Posterior cingulate gyrus (tissue), 11 donors: ENCODE results near the gene SHANK1.

Experiments used
- DNase-seq, 10 donors: peaks; one replicate each; pipeline versions ENCODE4 v3.0.0 to v3.0.0-alpha.2; 2020 to 2021; ENCODE audit warnings: mixed read lengths in 3 of 10
- intact Hi-C: fragments of 100-400 bp; cut with DNase I; formaldehyde crosslinking; loops from one replicate; pipeline ENCODE4 v1.15.1; 2023

The SHANK1 gene

DNA sequence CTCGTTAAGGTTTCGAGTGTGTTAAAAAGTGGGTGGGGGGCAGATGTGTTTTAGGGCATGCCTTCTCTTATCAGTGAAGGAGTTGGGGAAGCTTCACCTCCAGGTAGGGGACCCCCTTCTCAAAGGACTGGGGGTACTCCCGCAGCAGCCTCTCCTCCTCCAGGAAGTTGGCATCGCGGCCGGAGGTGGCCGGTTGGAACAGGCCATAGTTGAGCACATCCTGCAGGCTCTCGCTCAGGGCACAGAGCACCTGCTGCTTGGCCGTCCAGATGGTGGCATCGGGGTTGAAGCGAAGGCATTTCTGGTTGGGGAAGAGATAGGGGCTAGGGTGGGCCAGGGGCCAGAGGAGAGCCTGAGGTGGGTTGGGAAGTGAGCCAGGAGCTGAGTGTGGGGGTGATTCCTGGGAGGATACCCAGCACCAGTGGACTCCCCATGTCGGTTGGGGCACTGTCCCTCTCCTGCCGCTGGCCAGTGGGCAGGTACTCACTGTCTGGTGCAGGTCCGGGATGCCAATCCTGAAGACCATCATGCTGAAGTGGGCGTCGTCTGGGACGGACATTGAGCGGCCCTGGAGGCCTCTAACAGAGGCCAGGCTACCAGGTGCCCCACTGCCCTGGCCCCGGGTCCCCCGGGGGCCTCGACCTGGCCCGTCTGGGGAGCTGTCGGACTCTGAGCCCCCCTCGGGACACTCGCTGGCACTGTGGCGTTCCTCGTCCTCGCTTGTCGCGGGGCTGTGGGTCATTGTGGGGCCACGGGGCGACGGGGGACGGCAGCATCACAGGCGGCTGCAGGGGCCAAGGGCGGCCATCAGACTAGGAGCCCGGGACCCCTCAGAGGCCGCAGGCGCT is 3.2 kb downstream of the SHANK1 start:
- peak in 2 of 10 donors; percentile 26 to 74 for DNase-seq
- intact Hi-C loops: no loop called here

DNA sequence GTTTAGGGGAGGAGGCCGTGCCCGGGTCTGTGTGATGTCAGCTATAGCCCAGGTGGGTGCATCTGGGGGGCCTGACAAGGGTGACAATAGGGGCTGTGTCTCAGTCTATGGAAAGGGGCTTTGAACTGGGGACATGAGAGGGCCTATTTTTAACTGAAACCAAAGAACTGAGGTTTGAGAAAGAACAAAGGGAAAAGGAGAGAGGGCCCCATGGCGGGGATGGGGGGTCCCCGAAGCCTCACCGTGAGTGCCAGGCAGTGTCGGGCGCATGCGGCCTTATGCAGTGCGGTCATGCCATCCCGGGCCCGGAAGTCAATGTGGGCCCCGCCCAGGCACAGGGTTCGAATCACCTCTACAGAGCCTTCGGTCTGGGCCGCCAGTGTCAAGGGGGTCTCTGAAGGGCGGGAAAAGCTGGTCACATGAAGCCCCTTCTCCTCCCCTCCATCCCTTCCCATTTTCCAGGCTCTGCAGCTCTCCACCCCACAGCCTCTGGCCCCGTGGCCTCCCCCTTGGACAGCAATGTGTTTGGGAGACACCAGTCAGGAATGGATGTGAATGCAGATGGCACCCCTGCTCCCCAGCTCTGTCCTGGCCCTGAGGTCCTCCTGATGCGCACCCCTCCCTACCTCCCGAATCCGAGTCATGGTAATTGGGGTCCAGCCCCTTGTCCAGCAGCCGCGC is 5.9 kb downstream of the SHANK1 start:
- intact Hi-C loops: no loop called here

DNA sequence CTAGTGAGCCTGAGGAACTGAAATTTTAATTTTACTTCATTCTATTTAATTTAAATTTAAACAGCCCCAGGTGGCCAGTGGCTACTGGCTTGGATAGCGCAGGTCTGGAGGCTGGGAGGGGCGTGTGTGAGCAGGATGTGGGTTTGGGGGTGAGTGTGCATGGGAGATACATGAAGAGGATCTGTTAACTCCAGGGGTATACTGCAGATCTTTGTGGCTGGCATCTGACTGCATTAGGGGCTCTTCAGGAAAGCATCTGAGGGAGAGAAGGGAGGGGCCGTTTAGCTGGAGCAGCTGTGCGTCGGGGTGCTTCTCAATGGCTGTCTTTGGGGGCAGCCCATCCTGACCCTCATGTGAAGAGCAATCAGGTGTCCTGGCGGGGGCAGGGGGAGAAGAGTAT is 6.8 kb downstream of the SHANK1 start:
- intact Hi-C loops: no loop called here
- peak in 1 of 10 donors; percentile 18 for DNase-seq

More for the DNA sequence above, 5.9 kb downstream of the SHANK1 start:
- peak in 1 of 10 donors; percentile 67 for DNase-seq

DNA sequence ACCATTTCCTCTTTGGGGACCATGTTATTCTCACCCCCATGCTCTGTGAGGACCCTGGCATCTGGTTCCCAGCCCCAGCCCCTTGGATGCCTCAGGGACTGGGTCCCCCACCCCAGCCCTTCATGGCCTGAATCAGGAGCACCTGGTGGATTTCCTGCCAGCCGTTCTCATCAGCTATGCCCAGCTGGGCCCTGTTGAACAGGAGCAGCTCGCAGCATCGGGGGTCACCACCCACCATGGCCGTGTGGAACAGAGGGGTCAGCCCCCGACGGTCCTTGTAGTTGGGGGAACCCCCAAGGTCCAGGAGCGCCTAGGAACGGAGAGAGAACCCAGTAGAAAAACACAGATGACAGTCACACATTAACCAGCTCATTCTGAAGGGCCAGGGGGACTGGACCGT is 7.8 kb downstream of the SHANK1 start:
- intact Hi-C loops: no loop called here
- peak in 3 of 10 donors; percentile 19 to 72 (median 61) for DNase-seq

DNA sequence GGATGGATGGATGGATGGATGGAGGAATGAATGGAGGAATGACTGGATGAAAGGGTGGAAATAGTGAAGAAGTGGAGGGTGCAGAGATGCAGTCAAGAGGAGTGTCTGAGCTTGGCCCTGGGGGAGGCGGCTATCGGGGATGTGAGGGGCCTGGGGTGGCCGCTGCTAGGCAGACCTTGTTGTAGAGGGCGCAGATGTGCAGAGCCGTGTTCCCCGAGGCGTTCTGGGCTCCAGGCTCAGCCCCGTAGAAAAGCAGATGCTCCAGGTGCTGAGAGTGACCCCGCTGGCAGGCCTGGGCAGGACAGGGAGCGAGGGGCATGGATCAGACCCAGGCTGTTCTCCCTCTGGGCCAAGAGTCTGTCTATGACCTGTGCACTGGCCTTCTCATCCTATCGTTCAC is 8.4 kb downstream of the SHANK1 start:
- intact Hi-C loops: no loop called here
- peak in 3 of 10 donors; percentile 43 to 72 (median 64) for DNase-seq

DNA sequence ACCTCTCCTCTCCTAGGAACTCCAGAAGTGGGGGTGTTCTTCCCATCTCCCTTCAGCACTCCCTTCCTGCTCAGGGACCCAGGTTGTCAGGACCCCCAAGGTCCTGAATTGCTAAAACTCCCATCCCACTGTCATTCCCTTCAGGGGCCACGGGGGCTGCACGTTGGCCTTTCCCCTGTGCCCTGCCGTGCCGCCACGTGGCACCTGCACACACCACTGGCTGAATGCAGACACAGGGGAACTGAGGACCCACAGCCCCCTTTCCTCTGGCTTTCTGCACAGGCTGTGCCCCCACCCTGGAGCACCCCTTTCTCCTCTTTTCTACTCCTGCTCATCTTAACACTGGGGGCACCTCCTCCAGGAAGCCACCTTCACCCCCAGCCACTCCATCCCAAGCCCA is 9.0 kb downstream of the SHANK1 start:
- intact Hi-C loops: no loop called here
- DNase-seq: peak in 3 of 10 donors; percentile 29 to 58 (median 45)

DNA sequence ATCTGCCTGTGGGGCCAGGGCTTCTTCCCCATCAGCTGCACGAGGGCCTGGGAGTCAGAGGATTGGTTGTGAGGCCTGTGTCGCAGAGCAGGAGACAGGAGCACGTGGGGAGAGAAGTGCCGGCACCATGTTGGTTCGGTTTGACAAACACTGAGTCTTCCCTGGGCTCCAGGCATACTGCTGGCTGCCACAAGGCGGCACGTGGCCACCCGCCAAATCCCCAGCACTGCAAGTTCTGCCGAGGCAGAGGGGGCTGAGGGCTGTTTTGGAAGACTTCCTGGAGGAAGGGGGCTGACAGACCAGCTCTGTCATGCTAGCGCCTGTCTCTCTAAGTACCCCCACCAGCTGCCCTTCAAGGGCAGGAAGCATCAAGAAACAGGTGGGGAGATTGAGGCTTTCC is 9.5 kb downstream of the SHANK1 start:
- peak in 5 of 10 donors; percentile 58 to 92 (median 90) for DNase-seq
- intact Hi-C loops: no loop called here

DNA sequence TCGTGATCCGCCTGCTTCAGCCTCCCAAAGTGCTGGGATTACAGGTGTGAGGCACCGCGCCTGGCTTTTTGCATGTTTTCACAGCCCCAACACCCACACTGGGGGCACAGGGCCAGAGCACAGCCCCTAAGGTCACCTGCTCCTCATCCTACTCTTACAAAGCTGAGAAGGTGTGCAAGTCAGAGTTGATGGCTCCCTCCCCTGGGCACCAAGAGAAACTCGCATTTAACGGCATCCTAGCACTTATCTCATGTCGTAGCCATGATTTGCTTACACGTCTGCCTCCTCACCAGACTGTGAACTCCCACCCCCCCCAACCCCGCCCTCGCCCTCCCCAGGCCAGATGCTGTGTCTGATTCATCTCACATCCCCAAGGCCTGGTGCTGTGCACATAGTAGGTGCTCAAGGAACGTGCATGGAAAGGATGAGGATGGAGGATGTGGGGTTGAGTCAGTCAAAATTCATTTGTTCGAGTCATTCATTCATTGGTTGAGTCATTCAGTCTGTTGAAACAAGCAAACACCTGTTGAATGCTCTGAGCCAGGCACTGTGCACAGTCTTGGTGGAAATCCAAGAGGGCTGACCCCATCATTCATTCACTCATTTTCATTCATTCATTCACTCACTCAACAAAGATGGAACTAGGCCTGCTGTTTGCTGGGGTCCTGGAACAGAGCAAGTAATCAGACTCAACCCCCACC is 11.3 kb downstream of the SHANK1 start:
- intact Hi-C loops: loop anchor here (5.0 kb wide), 1 partner anchor 74 kb away; no protein-coding TSS in a partner anchor

DNA sequence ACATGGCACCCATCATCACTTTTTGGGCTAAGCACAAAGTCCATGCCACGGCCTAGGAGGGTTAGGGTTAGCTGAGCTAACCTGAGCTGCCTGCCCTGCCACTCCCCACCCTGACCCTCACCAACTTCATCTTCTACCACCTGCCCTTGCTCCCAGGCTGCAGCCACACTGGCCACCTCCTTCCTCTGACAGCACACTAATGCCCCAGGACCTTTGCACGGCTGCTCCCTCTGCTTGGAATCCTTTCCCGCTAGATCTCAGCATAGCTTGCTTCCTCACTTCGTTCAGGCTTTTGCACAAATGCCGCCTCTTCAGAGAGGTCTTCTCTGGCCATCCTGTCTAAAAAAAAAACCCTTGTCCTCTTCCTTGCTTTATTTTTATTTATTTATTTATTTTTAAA is 13.2 kb downstream of the SHANK1 start:
- no peak for DNase-seq
- intact Hi-C loops: loop anchor here (5.0 kb wide), 1 partner anchor 76 kb away; no protein-coding TSS in a partner anchor

More for the DNA sequence above, 11.3 kb downstream of the SHANK1 start:
- DNase-seq: peak in 1 of 10 donors; percentile 65

DNA sequence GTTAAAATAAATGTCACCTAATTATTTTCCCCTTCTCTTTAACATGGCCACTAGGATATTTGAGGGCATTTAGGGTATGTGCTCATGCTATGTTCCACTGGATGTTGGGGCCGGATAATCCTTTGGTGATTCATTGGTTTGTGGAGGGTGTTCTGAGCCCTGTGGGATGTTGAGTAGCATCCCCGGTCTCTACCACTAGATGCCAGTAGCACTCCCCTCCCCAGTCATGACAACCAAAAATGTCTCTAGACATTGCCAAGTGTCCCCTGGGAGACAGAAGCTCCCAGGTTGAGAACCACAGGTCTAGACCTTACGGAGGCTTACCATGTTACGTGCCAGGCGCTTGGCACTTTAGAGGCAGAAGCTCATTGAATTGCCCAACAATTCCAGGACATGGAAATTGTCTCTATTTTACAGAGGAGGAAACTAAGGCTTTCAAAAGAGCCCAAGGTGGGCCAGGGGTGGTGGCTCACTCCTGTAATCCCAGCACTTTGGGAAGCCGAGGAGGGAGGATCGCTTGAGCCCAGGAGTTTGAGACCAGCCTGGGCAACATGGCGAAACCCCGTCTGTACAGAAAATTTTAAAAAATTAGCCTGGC is 14.1 kb downstream of the SHANK1 start:
- DNase-seq: peak in 1 of 10 donors; percentile 88

DNA sequence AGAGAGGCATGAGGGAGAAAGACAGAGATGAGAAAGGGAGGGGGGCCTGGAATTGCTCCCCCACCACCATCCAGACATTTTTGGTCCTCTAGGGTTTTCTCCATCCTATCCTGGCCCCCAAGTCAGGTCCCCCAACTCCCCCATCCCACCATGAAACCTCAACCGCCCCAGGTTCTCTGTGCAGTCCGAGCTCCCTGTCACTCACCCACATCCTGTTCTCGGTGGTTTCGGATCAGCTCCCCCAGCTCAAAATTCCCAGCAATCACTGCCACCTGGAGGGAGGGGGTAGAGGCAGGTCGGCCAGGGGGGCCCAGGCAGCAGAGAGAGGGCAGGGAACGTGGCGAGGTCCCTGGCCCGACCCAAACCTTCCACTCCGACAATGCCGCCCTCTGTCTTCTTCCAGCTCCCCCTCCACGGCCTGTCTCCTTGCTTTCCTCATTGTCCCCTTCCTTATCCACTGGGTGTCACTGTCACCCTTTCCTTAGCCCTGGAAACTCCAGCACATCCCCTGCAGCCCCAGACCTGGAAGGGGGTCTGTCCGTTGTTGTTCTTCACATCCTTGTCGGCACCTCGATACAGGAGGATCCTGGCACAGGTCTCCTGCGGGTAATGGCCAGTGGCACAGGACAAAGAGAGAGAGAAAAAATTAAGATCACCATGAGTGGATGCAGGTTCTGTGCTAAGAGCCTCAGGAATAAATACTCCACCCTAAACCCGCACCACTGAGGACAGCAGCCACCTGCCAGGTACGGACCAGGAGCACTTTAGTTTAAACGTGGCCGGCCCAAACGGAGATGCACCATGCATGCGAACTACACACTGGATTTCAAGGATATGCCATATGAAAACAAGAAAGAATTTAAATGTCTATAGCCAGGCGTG is 15.4 kb downstream of the SHANK1 start:
- intact Hi-C loops: no loop called here
- no peak for DNase-seq

More for the DNA sequence above, 14.1 kb downstream of the SHANK1 start:
- intact Hi-C loops: loop anchor here (5.0 kb wide), 1 partner anchor 77 kb away; no protein-coding TSS in a partner anchor

DNA sequence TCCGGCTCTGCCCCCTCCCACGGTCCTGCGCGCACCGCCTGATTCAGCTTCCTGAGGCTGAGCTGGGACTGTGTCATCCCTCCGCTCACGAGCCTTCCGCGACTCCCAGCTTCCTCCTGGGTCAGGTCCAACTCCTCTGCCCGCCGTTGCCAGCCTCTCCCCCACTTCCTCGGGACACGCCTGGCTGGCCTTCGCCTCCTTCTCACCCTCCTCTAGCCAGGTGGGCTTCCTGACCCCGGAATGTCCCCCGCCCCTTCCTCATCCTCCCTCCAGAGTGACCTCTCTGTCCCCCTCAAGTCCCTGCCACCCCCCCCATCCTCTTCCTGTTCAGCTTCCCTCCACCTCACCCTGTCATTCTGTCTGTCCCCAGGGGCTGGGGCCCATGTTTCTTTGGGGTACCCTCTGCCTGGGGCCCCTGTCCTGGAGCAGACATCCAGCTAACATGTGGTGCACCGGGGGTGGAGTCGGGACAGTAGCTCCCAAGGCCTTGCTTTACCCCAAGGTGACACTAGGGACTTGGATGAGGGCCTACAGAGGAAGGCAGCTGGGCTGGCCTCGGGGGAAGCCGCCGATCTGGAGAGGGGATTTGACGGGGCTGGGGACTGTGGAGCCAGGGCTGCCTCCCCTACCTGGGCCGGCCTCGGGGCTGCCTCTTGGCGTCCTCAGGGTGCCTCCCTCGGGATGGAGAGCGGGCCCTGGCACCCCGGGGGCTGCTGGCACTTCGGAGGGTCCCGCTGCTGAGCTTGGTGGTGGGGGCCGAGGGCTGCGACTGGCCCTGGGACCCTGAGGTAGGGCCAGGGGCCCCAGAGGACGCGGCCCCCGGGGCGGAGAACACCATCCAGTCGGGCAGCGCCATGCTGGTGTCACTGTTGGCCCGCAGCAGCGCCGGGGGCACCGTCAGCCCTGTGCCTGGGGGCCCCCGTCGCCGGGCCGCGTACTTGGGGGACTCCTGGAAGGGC is 16.5 kb downstream of the SHANK1 start:
- intact Hi-C loops: no loop called here
- peak in 4 of 10 donors; percentile 61 to 93 (median 86) for DNase-seq

DNA sequence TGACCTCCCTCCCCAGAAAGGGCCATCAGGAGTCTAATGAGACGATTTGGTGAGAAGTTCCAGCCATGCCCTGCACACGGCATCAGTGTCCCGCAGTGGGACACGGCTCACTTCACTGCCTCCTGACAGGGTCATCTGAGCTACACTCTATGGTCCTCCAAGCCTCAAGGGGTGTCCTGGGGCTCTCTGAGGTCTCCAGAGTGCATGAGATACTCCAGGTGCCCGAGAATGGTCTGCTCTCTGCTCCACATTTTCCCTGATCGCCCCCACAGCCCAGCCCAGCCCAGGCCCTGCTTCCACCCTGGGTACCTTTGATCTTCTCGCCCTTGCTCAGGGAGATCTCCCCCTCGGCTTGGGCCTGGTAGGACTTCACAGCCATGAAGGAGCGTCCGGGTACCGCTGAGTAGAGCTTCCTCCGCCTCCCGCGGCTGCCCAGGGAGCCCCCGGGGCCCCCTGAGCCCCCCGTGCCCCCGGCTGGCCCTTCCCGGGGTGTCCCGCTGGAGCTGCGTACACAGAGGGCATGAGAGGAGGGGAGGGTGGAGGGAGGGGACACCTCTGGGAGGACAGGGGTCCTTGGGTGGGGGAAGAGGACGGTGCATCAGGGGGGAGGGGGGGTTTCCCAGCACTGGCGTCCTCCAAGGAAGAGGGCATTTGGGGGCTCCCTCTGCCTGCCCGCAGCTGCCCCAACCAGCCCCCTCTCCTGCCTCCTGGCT is 17.3 kb downstream of the SHANK1 start:
- intact Hi-C loops: no loop called here

DNA sequence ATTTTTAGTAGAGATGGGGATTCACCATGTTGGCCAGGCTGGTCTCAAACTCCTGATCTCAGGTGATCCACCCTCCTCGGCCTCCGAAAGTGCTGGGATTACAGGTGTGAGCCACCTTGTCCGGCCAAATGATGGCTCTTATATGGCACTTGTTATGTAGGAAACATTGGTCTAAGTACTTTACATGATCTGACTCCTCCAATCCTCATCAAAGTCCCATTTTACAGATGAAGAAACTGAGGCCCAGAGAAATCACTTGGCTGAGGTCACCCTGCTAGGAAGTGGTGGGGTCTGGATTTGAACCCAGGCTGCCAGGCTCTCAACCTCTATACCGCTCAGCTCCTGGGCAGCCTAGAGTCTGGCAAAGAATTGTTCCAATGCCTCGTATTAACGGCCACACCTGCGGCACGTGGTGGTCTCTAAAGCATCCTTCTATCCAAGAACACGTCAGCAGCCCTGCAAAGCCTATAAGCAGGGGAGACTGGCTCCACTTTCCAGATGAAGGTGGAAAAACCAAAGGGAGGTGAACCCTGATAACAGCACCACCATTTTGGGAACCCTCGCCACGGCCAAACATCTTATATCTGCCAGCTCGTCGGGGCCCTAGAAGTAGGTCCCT is 18.1 kb downstream of the SHANK1 start:
- peak in 2 of 10 donors; percentile 22 to 68 for DNase-seq
- intact Hi-C loops: no loop called here

More for the DNA sequence above, 17.3 kb downstream of the SHANK1 start:
- DNase-seq: peak in 2 of 10 donors; percentile 67 to 68

DNA sequence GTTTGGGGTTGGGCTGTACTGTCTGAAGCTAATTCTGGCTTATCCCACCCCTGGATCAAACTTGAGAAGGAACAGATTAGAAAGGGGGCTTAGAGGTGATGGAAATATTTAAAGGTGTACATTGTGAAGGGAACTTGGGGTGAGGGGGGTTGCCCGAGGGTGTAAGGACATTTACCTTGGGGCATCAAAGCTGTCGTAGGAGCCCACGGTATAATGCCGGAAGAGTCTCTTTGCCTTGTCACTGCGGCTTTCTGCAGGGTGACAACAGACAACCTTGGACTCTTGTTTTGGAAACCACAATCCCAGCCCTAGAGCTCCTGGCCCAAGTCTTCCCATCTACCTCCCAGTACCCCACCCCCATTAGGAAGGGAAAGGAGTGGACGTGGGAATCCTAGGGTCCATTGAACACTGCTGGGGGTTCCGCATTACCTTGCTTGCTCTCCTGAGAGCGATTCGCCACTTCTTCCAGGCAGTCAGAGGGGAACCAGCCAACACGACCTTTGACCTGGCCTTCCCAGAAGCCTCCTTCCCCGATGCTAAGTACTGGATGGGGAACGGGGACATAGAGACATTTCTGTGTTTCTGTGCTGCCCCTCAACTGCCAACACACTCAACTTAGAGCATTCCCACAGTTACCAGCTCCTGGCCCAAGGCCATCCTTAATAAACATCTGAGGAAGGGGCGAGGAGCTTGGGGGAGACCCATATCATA is 22.0 kb downstream of the SHANK1 start:
- intact Hi-C loops: no loop called here
- DNase-seq: no peak

DNA sequence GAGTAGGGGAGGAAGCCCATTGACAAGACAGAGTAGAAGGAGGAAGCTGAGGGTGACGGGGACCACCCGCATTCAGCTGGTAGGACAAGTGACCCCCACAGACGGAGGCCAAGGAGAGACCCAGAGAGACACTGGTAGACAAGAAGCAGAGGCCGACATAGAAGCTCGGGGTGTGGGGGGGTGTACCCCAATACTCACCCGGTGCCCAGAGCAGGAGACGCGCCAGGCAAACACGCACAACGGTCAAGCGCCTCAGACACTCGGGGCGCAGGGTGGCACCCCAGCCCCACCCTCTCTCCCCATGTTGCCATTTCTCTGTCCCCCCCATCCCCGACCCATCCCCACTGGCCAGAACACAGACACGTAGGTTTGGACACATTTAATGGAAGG is 23.5 kb downstream of the SHANK1 start:
- no peak for DNase-seq
- intact Hi-C loops: no loop called here
